T-cell (primary cell): Measurements from ENCODE around the gene KLHL25. TPM values are rescaled to one million over a fixed set of nuclear protein-coding genes. Genes with fewer than 3 reads are reported as not detected.

Experiments used
- ATAC-seq, 4 experiments: fragments of 200-7000 bp in 3 of 4; fragments of 150-1000 bp in 1 of 4; cut with Tn5 transposase; replicated peaks in 1 of 4; 1 replicate in 3 of 4; 2 replicates in 1 of 4; pipeline ENCODE4 v1.10.0; 2021; ENCODE audit warnings: moderate library complexity in 3 of 4, mild to moderate bottlenecking in 2 of 4, moderate number of reproducible peaks in 1 of 4
- CTCF ChIA-PET, 2 donors: fragments of 300-600 bp; sonication (Branson Sonifier 250); formaldehyde crosslinking; loops; one replicate each; lab custom pipeline; 2022; ENCODE audit warnings: antibody characterized with exemption in 2 of 2; lab: Charles Lee
- POLR2A ChIA-PET, 2 donors: fragments of 300-600 bp; sonication (Branson Sonifier 250); formaldehyde crosslinking; loops; one replicate each; lab custom pipeline; 2022; ENCODE audit warnings: antibody characterized with exemption in 2 of 2; lab: Charles Lee
- DNase-seq, 35 experiments: peaks; one replicate each; pipeline versions ENCODE4 v3.0.0 to v3.0.0-alpha.2; 2013 to 2023
- H3K27ac ChIP-seq: one replicate; pipeline ENCODE4 v1.5.1; 2013; ENCODE audit warnings: low read length
- H3K27me3 ChIP-seq, 2 experiments: replicated peaks in 1 of 2; 1 replicate in 1 of 2; 2 replicates in 1 of 2; pipeline versions ENCODE4 v1.6.1 to v1.7.0; 2013; ENCODE audit warnings: low read length in 1 of 2, mixed read lengths in 1 of 2; ENCODE audit not compliant: control insufficient read depth in 2 of 2, insufficient read depth in 2 of 2; ENCODE audit errors: extremely low read depth in 1 of 2
- H3K36me3 ChIP-seq, 2 donors: 1 replicate in 1 of 2; 2 replicates in 1 of 2; pipeline versions ENCODE4 v1.6.1 to v1.7.0; 2013; ENCODE audit warnings: low read length in 1 of 2; ENCODE audit not compliant: control insufficient read depth in 2 of 2, insufficient read depth in 1 of 2; ENCODE audit errors: extremely low read depth in 1 of 2
- H3K4me1 ChIP-seq, 2 experiments: 1 replicate in 1 of 2; 2 replicates in 1 of 2; pipeline versions ENCODE4 v1.6.1 to v1.7.0; 2013; ENCODE audit warnings: low read length in 2 of 2, mixed read lengths in 1 of 2; ENCODE audit not compliant: insufficient read depth in 2 of 2, control insufficient read depth in 1 of 2; ENCODE audit errors: extremely low read depth in 1 of 2
- H3K4me3 ChIP-seq, 2 donors: 1 replicate in 1 of 2; 2 replicates in 1 of 2; pipeline versions ENCODE4 v1.5.1 to v1.7.0; 2013; ENCODE audit warnings: mild to moderate bottlenecking in 2 of 2, low read length in 1 of 2, moderate library complexity in 1 of 2; ENCODE audit not compliant: control insufficient read depth in 1 of 2; ENCODE audit errors: extremely low read depth in 1 of 2
- H3K9me3 ChIP-seq: 2 replicates; pipeline ENCODE4 v1.7.0; 2013
- H3K27ac Mint-ChIP-seq, 2 donors: one replicate each; pipeline ENCODE4 v1.8.0; 2020 to 2021; ENCODE audit warnings: mild to moderate bottlenecking in 2 of 2, mixed read lengths in 2 of 2
- H3K27me3 Mint-ChIP-seq, 2 donors: one replicate each; pipeline ENCODE4 v1.8.0; 2021 to 2022; ENCODE audit warnings: mixed read lengths in 2 of 2
- H3K36me3 Mint-ChIP-seq: one replicate; pipeline ENCODE4 v1.8.0; 2021; ENCODE audit warnings: mixed read lengths
- H3K4me1 Mint-ChIP-seq, 3 donors: one replicate each; pipeline ENCODE4 v1.8.0; 2020 to 2022; ENCODE audit warnings: mixed read lengths in 3 of 3, mild to moderate bottlenecking in 1 of 3
- H3K4me3 Mint-ChIP-seq, 3 donors: one replicate each; pipeline ENCODE4 v1.8.0; 2020 to 2022; ENCODE audit warnings: mild to moderate bottlenecking in 3 of 3, mixed read lengths in 3 of 3, moderate library complexity in 3 of 3
- H3K9me3 Mint-ChIP-seq, 3 donors: one replicate each; pipeline ENCODE4 v1.8.0; 2020 to 2022; ENCODE audit warnings: mixed read lengths in 3 of 3
- WGBS: methylation state at CpG from one replicate; pipeline ENCODE4 v1.1.5; 2013; ENCODE audit warnings: missing lambda C conversion rate; ENCODE audit not compliant: insufficient coverage; 5-methylcytosine and 5-hydroxymethylcytosine counted together
- total RNA-seq, 35 experiments: library from RNA in 6 of 35; stranded (reverse) in 6 of 35; fragments of 120-200 nt in 1 of 35; gene quantifications; one replicate each; pipeline versions ENCODE4 v1.2.1 to v1.2.4 and lab custom pipeline; 2013 to 2026

KLHL25 gene
- total RNA-seq, 5 donors from 2014 or later (not counting 1 experiment from before 2014, with no cell fraction given) = 7.9 to 16.7 (median 13.6) TPM

DNA sequence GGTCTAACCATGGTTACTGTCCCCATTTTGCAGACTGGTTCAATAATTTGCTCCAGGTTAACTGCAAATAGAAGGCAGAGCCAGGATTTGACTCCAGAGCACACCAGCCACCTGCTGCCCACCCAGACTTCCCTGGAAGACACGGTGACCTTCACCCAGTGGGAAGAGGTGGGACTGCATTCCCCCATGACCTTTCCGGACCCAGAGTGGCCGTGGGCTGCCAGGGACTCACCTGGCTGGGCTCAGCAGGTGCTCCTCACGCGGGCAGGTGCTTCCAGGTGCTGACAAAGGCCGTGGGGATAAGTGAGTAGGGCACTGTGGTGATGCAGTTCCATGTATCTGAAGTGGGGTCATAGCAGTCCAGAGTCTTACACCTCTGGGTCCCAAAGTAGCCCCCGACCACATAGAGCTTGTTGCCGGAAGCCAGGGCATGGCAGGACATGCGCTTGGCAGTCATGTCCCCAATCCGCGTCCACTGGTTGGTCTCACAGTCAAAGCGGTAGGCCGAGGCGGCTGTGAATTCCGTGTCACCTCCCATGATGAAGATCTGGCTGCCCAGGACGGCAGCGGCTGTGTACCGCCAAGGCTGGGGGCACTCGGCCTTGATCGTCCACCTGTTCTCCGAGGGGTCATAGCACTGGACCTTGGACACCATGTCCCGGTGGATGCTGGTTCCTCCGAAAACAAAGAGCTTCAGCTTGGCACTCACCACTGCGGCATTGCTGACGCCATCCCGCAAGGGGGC is 26.8 kb downstream of the KLHL25 start:
- Mint-ChIP-seq H3K36me3 (peaks cover 20% of the 10 kb centered on the region), H3K27ac (no peak overlapping the region), H3K9me3 (no peaks in the 10 kb centered on the region), H3K4me3 (no peak overlapping the region), H3K4me1 (peaks cover 13 to 18% (median 15%) of the 10 kb centered on the region in 3 donors), H3K27me3 (no peaks in the 10 kb centered on the region)
- Histone ChIP-seq H3K4me3 (no peak overlapping the region), H3K27me3 (no peaks in the 10 kb centered on the region), H3K9me3 (no peaks in the 10 kb centered on the region), H3K27ac (no peak overlapping the region), H3K36me3 (peaks cover 10 to 11% of the 10 kb centered on the region in 2 donors), H3K4me1 (no peaks in the 10 kb centered on the region)
- POLR2A ChIA-PET = no interaction called here
- ATAC-seq (no peak), DNase-seq (no peak)
- CTCF ChIA-PET = no interaction called here
- 95% methylated on average over 24 of the region's 26 CpGs for WGBS

DNA sequence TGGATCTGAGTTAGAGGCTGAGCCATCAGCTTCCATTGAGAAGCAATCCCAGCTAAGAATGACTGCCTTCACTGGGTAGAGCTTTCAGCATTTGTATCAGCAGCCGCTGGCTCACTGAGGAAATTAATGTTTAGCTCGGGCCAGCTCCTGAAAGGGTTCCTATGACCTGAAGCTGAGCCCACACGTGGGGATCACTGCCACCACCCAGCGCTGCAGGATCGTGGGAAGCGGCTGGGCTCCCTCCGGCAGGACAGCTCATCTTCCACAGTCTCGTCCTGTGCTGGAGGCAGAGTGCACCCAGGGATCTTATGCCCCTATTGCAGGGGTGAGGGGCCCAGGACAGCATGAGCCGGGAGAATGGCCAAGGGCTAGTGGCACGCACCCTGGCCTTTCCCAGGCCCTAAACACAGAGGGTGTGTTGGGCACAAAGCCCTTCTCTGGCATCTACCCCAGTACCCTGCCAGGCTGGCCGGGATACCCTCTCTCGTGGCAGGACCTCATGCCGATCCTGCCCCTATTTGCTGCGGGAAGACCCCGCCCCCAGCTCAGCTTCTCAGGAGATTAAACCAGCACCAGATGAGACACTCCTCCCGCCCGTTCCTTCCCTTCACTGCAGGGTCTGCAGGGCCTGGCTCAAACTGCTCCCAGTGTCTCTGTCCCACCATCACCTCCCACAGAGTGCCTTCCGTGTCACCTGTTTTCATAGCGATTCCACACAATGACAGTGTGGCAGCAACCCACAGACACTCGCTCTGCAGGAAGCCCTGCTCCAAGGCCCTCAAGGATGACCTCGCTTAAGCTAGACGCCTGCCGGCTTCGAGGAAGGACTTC is 28.5 kb downstream of the KLHL25 start:
- H3K9me3 ChIP-seq = no peaks in the 10 kb centered on the region
- ATAC-seq (no peak), DNase-seq (no peak)
- Mint-ChIP-seq H3K9me3 (no peaks in the 10 kb centered on the region), H3K36me3 (peaks cover 28% of the 10 kb centered on the region), H3K27ac (peak overlapping the region in 1 of 2 donors; percentile 49), H3K4me3 (no peak overlapping the region), H3K27me3 (no peaks in the 10 kb centered on the region), H3K4me1 (peaks cover 5 to 16% (median 8%) of the 10 kb centered on the region in 3 donors)
- H3K27ac ChIP-seq = no peak overlapping the region
- ChIA-PET CTCF (no interaction called here), POLR2A (no interaction called here)
- no peaks in the 10 kb centered on the region for H3K4me1 ChIP-seq
- 94% methylated on average over 19 of the region's 24 CpGs for WGBS
- no peak overlapping the region for H3K4me3 ChIP-seq
- H3K36me3 ChIP-seq = peaks cover 12 to 18% of the 10 kb centered on the region in 2 donors
- H3K27me3 ChIP-seq = no peaks in the 10 kb centered on the region

DNA sequence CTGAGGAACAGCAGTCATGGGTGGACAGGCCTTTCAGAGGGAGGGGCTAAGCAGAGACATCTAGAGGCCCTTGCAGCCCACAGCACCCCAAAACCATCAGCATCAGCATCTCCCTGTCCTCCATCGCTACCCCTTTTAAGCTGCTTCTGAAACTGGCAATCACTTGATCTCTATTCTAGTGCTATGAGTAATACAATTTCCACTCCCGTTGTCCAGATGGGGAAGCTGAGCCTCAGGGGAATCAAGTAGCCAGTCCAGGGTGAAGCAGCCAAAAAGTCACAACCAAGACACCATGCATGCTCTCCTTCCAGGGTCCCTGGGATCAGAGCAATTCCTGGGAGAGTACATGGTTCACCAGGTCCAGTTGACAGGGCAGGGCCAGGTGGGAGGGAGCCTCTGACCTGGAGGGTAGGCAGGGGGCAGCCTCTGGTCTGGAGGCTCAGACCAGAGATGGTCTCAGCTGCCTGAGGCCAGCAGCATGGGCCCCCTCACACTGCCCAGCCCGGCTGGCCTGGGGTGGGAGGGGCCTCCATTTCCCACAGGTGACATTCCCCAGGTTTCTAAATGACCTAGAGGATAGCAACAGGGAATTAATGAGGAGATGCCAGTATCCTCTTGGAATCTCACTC is 30.0 kb downstream of the KLHL25 start:
- Mint-ChIP-seq H3K27ac (no peak overlapping the region), H3K4me1 (peaks cover 2 to 16% (median 7%) of the 10 kb centered on the region in 3 donors)

DNA sequence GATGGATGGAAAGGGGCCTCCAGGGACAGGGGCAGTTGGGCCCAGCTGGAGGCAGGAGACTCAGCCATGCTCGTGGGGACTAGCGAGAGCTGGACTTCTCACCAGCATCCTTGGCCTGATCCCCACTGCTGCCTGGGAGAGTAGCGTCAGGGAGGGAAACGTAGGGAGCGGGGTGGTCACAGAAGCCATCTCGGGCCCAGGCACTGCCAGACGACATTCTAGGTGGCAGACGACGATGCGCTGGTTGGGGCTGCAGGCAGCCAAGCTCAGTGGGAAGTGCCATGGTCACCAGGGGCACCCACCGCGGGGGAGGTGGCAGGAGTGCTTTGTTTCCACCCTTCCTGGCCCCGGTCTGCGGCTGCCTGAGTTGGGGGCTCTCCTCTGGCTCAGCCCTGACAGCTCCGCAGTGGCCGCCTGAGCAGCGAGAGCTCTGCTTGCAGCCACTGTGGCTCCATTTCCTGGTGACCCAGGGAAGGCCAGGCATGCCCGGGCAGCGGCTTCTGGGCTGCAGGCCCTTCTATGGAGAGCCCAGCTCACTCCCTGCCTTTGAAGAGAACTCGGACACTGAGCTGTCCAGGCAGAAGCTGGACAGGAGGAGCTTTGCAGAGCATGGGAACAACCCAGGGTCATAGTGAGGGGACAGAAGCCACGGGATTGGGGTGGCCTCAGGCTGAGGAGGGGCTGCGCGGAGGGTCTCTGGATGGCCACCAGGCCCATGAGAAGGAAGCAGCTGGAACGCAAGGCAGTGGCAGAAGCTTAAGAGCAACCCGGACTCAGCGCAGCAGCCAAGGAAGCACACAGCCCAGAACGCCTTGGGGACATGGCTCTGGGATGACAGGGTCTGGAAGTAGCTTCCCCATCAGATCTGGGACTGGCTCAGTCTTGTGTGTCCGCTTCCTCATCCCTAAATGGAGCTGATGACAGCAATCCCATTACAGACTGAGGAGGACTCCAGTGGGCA is 30.8 kb downstream of the KLHL25 start:
- Histone ChIP-seq H3K9me3 (no peaks in the 10 kb centered on the region), H3K27ac (no peak overlapping the region), H3K27me3 (no peaks in the 10 kb centered on the region), H3K4me1 (no peaks in the 10 kb centered on the region), H3K36me3 (peaks cover 16 to 18% of the 10 kb centered on the region in 2 donors), H3K4me3 (no peak overlapping the region)
- 93% methylated on average over 27 of the region's 28 CpGs for WGBS
- peaks cover 19% of the 10 kb centered on the region for H3K36me3 Mint-ChIP-seq
- H3K4me3 Mint-ChIP-seq = no peak overlapping the region
- ChIA-PET POLR2A (no interaction called here), CTCF (interaction anchor here in 1 of 2 donors (0.5 kb wide), 1 partner anchor 29 kb away, joined by 3 read pairs; no protein-coding TSS in a partner anchor)
- DNase-seq (no peak), ATAC-seq (no peak)
- H3K4me1 Mint-ChIP-seq = peaks cover 2 to 16% (median 7%) of the 10 kb centered on the region in 3 donors
- no peak overlapping the region for H3K27ac Mint-ChIP-seq
- H3K27me3 Mint-ChIP-seq = no peaks in the 10 kb centered on the region
- H3K9me3 Mint-ChIP-seq = no peaks in the 10 kb centered on the region

More for the DNA sequence above, 30.0 kb downstream of the KLHL25 start:
- Histone ChIP-seq H3K4me3 (no peak overlapping the region), H3K36me3 (peaks cover 18 to 22% of the 10 kb centered on the region in 2 donors), H3K27me3 (no peaks in the 10 kb centered on the region), H3K9me3 (no peaks in the 10 kb centered on the region), H3K4me1 (no peaks in the 10 kb centered on the region), H3K27ac (no peak overlapping the region)
- Mint-ChIP-seq H3K36me3 (peaks cover 24% of the 10 kb centered on the region), H3K9me3 (no peaks in the 10 kb centered on the region), H3K27me3 (no peaks in the 10 kb centered on the region), H3K4me3 (no peak overlapping the region)
- DNase-seq (no peak), ATAC-seq (no peak)
- ChIA-PET POLR2A (interaction anchor here in 1 of 2 donors (0.5 kb wide), 1 partner anchor 27 kb away, joined by 3 read pairs; no protein-coding TSS in a partner anchor), CTCF (no interaction called here)
- 56% methylated on average over 1 of the region's 3 CpGs for WGBS

DNA sequence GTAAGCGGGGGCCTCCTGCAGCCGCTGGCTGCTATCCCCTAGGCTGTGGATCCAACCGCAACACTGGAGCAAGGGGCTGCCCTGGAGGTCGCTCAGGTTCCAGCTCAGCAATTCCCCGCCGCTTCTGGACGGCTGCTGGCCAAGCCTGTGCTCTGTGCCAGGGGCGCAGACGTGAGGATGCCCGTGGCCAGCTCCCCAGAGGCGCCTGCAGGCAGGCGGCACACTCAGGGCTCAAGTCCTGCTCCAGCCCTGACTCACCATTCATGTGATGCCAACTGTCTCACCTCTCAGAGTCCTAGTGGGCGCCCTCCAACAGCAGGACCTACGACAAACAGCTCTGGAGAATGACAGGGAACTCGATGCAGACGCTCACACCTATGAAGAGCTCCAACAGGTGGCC is 31.6 kb downstream of the KLHL25 start:
- Histone ChIP-seq H3K27me3 (no peaks in the 10 kb centered on the region), H3K36me3 (peaks cover 13 to 17% of the 10 kb centered on the region in 2 donors), H3K4me1 (no peaks in the 10 kb centered on the region), H3K4me3 (no peak overlapping the region), H3K27ac (no peak overlapping the region), H3K9me3 (no peaks in the 10 kb centered on the region)
- DNase-seq (no peak), ATAC-seq (no peak)
- POLR2A ChIA-PET = interaction anchor here in 1 of 2 donors (0.6 kb wide), 1 partner anchor 676 kb away, joined by 3 read pairs; no protein-coding TSS in a partner anchor
- Mint-ChIP-seq H3K9me3 (no peaks in the 10 kb centered on the region), H3K36me3 (peaks cover 15% of the 10 kb centered on the region), H3K4me1 (peaks cover 2 to 16% (median 7%) of the 10 kb centered on the region in 3 donors), H3K27me3 (no peaks in the 10 kb centered on the region), H3K27ac (no peak overlapping the region), H3K4me3 (no peak overlapping the region)
- 93% methylated on average over 14 of the region's 16 CpGs for WGBS
- CTCF ChIA-PET = no interaction called here
